DOHH2 (cell line): ENCODE results near the gene FBXO10.

Experiments
- CTCF ChIP-seq: fragments of 200-600 bp; sonication (generic); IDR thresholded peaks from one replicate; pipeline ENCODE4 v1.5.1; 2014; ENCODE audit warnings: antibody characterized with exemption, mild to moderate bottlenecking, low read depth, low read length; ENCODE audit not compliant: poor library complexity, severe bottlenecking
- EZH2phosphoT487 ChIP-seq: fragments of 200-600 bp; sonication (generic); IDR thresholded peaks from 2 replicates; pipeline ENCODE4 v1.6.1; 2017; ENCODE audit warnings: borderline replicate concordance, mild to moderate bottlenecking, antibody characterized with exemption, low read length, moderate library complexity, mixed read lengths

DNA sequence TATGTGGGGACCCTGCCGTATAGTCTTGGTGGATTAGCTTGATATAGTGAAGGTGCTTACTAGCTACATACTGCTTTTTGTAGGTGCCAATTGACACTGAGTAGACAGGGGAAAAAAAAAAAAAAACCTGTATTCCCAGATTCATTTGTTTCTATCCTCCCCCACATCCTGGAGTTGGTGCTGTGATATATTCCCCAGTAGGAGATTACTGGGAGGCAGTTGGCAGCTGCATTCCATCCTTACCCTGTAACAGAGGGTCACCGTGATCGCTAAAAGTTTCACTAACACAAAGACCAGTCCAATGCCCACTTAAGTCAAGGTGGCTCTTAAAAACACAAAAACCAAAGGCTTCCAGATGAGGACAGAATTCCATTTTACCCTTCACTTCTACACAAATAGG lies 43.6 kb upstream of the FBXO10 start:
- TF ChIP-seq CTCF (no peak), EZH2phosphoT487 (no peak)
